Epithelial cell of alveolus of lung (primary cell): ENCODE results near the gene CLIC3. TPM values are rescaled to one million over a fixed set of nuclear protein-coding genes. Genes with fewer than 3 reads are reported as not detected.

Experiments used
- total RNA-seq: library from RNA; depleted of rRNA; stranded (reverse); fragments of >200 nt; gene quantifications from 2 replicates; pipeline ENCODE4 v1.2.1, GENCODE V29; 2015

The CLIC3 gene
- total RNA-seq: 3.1 and 6.2 TPM in 2 replicates

GRCh38 chr9:136996361-136997292 lies at the start of gene CLIC3:
CLIC3 (minus strand) TSS chr9:136996568; CDS start chr9:136996543, 25 bp downstream.

GRCh38 chr9:137031904-137032640 lies 35.7 kb upstream of the CLIC3 start, which contains the start of gene FUT7:
FUT7 (minus strand) TSS chr9:137032088; CDS start chr9:137031991, 97 bp downstream.

GRCh38 chr9:137027369-137028262 lies 31.2 kb upstream of the CLIC3 start, which contains the start of gene ABCA2:
ABCA2 (minus strand) TSS chr9:137028237; CDS start chr9:137028140, 97 bp downstream.

GRCh38 chr9:136991993-136992818 lies 4.2 kb downstream of the CLIC3 start, which contains the start of gene PAXX:
PAXX (plus strand) TSS chr9:136992422; CDS start chr9:136992444, 22 bp downstream.

DNA sequence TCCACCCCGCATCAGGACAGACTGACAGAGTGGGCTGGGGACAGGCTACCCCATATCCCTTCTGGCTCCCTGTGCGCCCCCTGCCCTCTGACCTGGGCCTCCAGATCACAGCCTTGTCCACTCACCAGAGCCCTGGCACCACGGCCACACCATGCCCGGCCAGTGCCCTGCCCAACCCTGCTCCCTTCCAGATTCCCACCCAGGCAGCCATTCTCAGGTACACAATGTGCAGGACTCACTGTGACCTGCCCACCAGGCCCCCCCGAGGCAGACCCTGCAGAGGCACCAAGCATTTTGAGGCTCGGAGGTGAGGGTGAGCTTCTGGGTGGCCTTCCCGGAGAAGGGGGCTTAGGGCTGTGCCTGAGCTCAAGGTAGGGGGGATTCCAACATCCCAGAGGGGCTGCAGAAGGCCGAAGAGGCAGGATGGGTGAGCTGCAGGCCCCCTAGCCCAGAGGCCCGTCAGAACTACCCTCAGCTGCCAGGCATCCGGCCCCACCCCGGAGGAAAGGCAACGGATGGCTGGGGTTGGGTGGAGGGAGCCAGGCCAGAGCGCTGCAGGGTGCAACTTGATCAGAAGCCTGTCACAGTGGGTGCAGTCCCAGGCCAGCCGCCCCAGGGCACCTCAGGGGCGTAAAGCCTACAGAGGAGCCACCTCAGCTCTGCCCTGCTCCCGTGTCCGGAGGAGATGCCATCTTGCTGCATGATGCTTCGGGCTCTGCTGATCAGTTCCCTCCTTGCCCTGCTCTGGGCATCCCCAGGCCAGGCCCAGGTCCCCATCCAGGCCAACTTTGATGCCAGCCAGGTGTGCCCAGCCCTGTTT lies 13.9 kb downstream of the CLIC3 start, which contains the start of gene LCNL1:
Gene LCNL1, plus strand, starts transcription at position 762 of the 820 bp plus-strand sequence. CDS start 594 bp downstream, outside the sequence.

DNA sequence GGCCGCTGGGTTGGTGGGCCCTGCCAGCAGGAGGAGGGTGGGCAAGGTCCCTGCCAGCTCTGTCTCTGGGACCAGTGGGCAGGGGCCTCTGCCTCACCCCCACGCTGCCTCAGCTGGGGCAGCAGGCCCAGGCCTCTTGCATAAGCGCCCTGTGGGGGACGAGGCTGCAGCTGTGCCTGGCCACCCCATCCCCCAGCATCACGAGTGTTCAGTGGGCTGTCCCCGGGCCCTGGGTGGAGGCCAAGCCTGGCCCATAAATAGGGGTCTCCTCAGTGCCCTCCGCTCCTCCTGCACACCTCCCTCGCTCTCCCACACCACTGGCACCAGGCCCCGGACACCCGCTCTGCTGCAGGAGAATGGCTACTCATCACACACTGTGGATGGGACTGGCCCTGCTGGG lies 19.1 kb downstream of the CLIC3 start, which contains the start of gene PTGDS:
Gene PTGDS, plus strand, starts transcription at position 282 of the 400 bp plus-strand sequence. Its CDS starts 75 bp downstream, at position 357.

DNA sequence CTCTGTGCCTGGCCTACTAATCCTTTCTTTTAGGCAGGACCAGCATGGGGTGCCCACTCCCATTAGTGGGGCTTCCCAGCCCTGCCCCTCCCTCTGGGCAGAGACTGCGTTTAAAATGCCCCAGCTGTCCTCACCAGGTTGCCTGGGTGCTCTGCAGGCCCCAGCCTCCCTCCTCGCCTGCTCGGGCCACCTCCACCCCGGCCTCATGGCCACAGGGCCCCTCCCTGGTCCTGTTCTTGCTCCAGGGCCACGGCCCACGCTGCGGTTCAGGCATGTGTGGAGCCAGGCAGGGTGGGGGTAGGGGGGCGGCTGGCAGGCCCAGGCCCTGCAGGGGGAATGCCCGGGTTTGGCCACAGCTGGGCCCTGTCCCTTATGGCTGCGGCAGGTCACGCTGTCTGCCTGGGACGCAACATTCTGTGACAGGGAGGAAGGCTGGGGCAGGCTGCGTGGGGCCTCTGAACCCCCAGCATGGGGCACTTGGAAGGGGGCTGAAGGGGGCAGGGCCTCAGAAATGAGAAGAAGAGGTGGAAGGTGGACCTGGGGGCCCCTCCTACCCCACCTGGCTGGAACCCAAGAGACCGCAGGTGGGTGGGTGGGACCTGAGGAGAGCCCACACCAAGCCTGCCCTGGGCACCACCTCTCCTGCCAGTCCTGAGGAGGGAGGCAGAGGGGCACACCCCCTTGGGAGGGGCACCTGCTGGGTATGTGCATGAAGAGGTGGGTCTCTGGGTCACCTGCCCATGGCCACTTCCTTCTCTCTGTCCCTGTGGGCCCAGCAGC lies 44.6 kb downstream of the CLIC3 start, which contains the start of gene LCN12:
Gene LCN12, plus strand, starts transcription at position 733 of the 780 bp plus-strand sequence. CDS start 55 bp downstream, outside the sequence.

Other genes starting within 250 kb of the CLIC3 start
- not detected in 2 replicates for gene LCN6, start 248.0 kb downstream of the CLIC3 start, total RNA-seq
- not detected in 2 replicates for gene LCN8, start 238.3 kb downstream of the CLIC3 start, total RNA-seq
- not detected in 2 replicates for gene LCN15, start 232.1 kb downstream of the CLIC3 start, total RNA-seq
- 57.3 and 94.1 TPM in 2 replicates for gene TMEM141, start 205.2 kb downstream of the CLIC3 start, total RNA-seq
- gene CCDC183, start 200.2 kb downstream of the CLIC3 start, total RNA-seq: 1.1 TPM in 1 of 2 replicates, not detected in the other
- gene RABL6, start 188.6 kb downstream of the CLIC3 start, total RNA-seq: 57.3 and 90.6 TPM in 2 replicates
- gene AJM1, start 154.1 kb downstream of the CLIC3 start, total RNA-seq: 0.52 and 0.88 TPM in 2 replicates
- 101 and 129 TPM in 2 replicates for gene PHPT1, start 147.2 kb downstream of the CLIC3 start, total RNA-seq
- 0.91 and 2.2 TPM in 2 replicates for gene MAMDC4, start 144.2 kb downstream of the CLIC3 start, total RNA-seq
- 305 and 403 TPM in 2 replicates for gene EDF1, start 130.3 kb downstream of the CLIC3 start, total RNA-seq
- gene TRAF2, start 110.1 kb downstream of the CLIC3 start, total RNA-seq: 8.5 and 11.9 TPM in 2 replicates
- 127 and 134 TPM in 2 replicates for gene FBXW5, start 51.8 kb downstream of the CLIC3 start, total RNA-seq
- gene C8G, start 51.3 kb downstream of the CLIC3 start, total RNA-seq: not detected in 2 replicates
- gene LCN12, start 44.3 kb downstream of the CLIC3 start, total RNA-seq: not detected in 2 replicates
- gene PTGDS, start 19.1 kb downstream of the CLIC3 start, total RNA-seq: 0.39 and 78.2 TPM in 2 replicates
- gene LCNL1, start 13.6 kb downstream of the CLIC3 start, total RNA-seq: 1.9 TPM in 1 of 2 replicates, not detected in the other
- 19.1 and 33.0 TPM in 2 replicates for gene PAXX, start 4.1 kb downstream of the CLIC3 start, total RNA-seq
- gene ABCA2, start 31.7 kb upstream of the CLIC3 start, total RNA-seq: 14.9 and 15.8 TPM in 2 replicates
- not detected in 2 replicates for gene FUT7, start 35.5 kb upstream of the CLIC3 start, total RNA-seq
- 25.2 and 54.9 TPM in 2 replicates for gene NPDC1, start 49.6 kb upstream of the CLIC3 start, total RNA-seq
- 0.72 TPM in 1 of 2 replicates, not detected in the other for gene ENTPD2, start 57.5 kb upstream of the CLIC3 start, total RNA-seq
- 5.0 and 10.7 TPM in 2 replicates for gene SAPCD2, start 74.0 kb upstream of the CLIC3 start, total RNA-seq
- 5.7 and 11.7 TPM in 2 replicates for gene UAP1L1, start 80.9 kb upstream of the CLIC3 start, total RNA-seq
- 50.3 and 94.1 TPM in 2 replicates for gene MAN1B1, start 90.4 kb upstream of the CLIC3 start, total RNA-seq
- gene DPP7, start 118.2 kb upstream of the CLIC3 start, total RNA-seq: 69.8 and 123 TPM in 2 replicates
- not detected in 2 replicates for gene GRIN1, start 142.6 kb upstream of the CLIC3 start, total RNA-seq
- gene LRRC26, start 173.5 kb upstream of the CLIC3 start, total RNA-seq: not detected in 2 replicates
- gene TMEM210, start 175.5 kb upstream of the CLIC3 start, total RNA-seq: not detected in 2 replicates
- 7.8 and 20.0 TPM in 2 replicates for gene ANAPC2, start 192.0 kb upstream of the CLIC3 start, total RNA-seq
- 61.1 and 99.0 TPM in 2 replicates for gene SSNA1, start 192.1 kb upstream of the CLIC3 start, total RNA-seq
- gene TPRN, start 204.2 kb upstream of the CLIC3 start, total RNA-seq: 7.8 and 12.2 TPM in 2 replicates
- 45.5 and 57.0 TPM in 2 replicates for gene TMEM203, start 209.1 kb upstream of the CLIC3 start, total RNA-seq
- 8.3 and 15.6 TPM in 2 replicates for gene NDOR1, start 209.1 kb upstream of the CLIC3 start, total RNA-seq
- gene RNF208, start 225.7 kb upstream of the CLIC3 start, total RNA-seq: 0.13 and 6.3 TPM in 2 replicates
- under 0.01 and 1.9 TPM in 2 replicates for gene CYSRT1, start 228.6 kb upstream of the CLIC3 start, total RNA-seq
- not detected in 2 replicates for gene RNF224, start 230.9 kb upstream of the CLIC3 start, total RNA-seq
- gene SLC34A3, start 234.3 kb upstream of the CLIC3 start, total RNA-seq: not detected in 2 replicates
- 224 and 626 TPM in 2 replicates for gene TUBB4B, start 244.7 kb upstream of the CLIC3 start, total RNA-seq